Rectal smooth muscle tissue (tissue), 1 donor: Measurements from ENCODE around the gene SENP2.
"Not testable (repeated sequence)": the region's sequence is repeated elsewhere in the genome, so short reads cannot be mapped to it uniquely, and the experiment has no call there.

ENCODE experiments used
- H3K27ac ChIP-seq: one replicate; pipeline ENCODE4 v1.7.0; 2013; ENCODE audit warnings: low read depth, low read length, inconsistent platforms
- H3K27me3 ChIP-seq: one replicate; pipeline ENCODE4 v1.7.0; 2013; ENCODE audit warnings: low read length; ENCODE audit not compliant: control insufficient read depth, insufficient read depth
- H3K36me3 ChIP-seq: one replicate; pipeline ENCODE4 v1.7.0; 2013; ENCODE audit warnings: low read length; ENCODE audit not compliant: control insufficient read depth, insufficient read depth
- H3K4me1 ChIP-seq: one replicate; pipeline ENCODE4 v1.7.0; 2013; ENCODE audit warnings: low read length; ENCODE audit not compliant: control insufficient read depth, insufficient read depth
- H3K4me3 ChIP-seq: one replicate; pipeline ENCODE4 v1.7.0; 2013; ENCODE audit warnings: low read length
- H3K9ac ChIP-seq: one replicate; pipeline ENCODE4 v1.7.0; 2013; ENCODE audit warnings: low read length

SENP2 gene

GRCh38 chr3:185585859-185586685 lies at the start of gene SENP2:
SENP2 (plus strand) TSS chr3:185586295; CDS start chr3:185586414, 119 bp downstream.
- Histone ChIP-seq H3K4me3 (peak within 1 kb of the TSS; percentile 99), H3K4me1 (peaks cover 3% of the 10 kb centered on the region), H3K27ac (peak within 1 kb of the TSS; percentile 96), H3K36me3 (no peaks in the 10 kb centered on the region), H3K9ac (peak within 1 kb of the TSS; percentile 99), H3K27me3 (peaks cover 2% of the 10 kb centered on the region)

GRCh38 chr3:185537369-185537970 lies 48.6 kb upstream of the SENP2 start:
- H3K9ac ChIP-seq, result no peak overlapping the region
- no peak overlapping the region for H3K4me3 ChIP-seq
- no peaks in the 10 kb centered on the region for H3K36me3 ChIP-seq
- no peaks in the 10 kb centered on the region for H3K27me3 ChIP-seq
- H3K4me1 ChIP-seq, result no peaks in the 10 kb centered on the region
- no peak overlapping the region for H3K27ac ChIP-seq

- H3K4me3 ChIP-seq, result no peak overlapping the region
- no peaks in the 10 kb centered on the region for H3K4me1 ChIP-seq
- no peak overlapping the region for H3K27ac ChIP-seq
- no peaks in the 10 kb centered on the region for H3K27me3 ChIP-seq
- no peaks in the 10 kb centered on the region for H3K36me3 ChIP-seq
- no peak overlapping the region for H3K9ac ChIP-seq
Measured at GRCh38 chr3:185539934-185540333, 46.2 kb upstream of the SENP2 start.

- Histone ChIP-seq H3K9ac (no peak overlapping the region), H3K4me3 (no peak overlapping the region), H3K36me3 (no peaks in the 10 kb centered on the region), H3K4me1 (no peaks in the 10 kb centered on the region), H3K27ac (no peak overlapping the region), H3K27me3 (no peaks in the 10 kb centered on the region)
Measured at GRCh38 chr3:185540695-185541094, 45.4 kb upstream of the SENP2 start.

- H3K36me3 ChIP-seq, result no peaks in the 10 kb centered on the region
- H3K27ac ChIP-seq, result no peak overlapping the region
- no peak overlapping the region for H3K4me3 ChIP-seq
- no peaks in the 10 kb centered on the region for H3K27me3 ChIP-seq
- H3K4me1 ChIP-seq, result no peaks in the 10 kb centered on the region
- H3K9ac ChIP-seq, result no peak overlapping the region
Measured at GRCh38 chr3:185549122-185549521, 37.0 kb upstream of the SENP2 start.

- Histone ChIP-seq H3K27me3 (no peaks in the 10 kb centered on the region), H3K4me3 (no peak overlapping the region), H3K36me3 (no peaks in the 10 kb centered on the region), H3K4me1 (no peaks in the 10 kb centered on the region), H3K27ac (no peak overlapping the region), H3K9ac (no peak overlapping the region)
Measured at GRCh38 chr3:185549651-185550111, 36.4 kb upstream of the SENP2 start.

- no peaks in the 10 kb centered on the region for H3K36me3 ChIP-seq
- H3K4me3 ChIP-seq, result peak within 1 kb of the TSS; percentile 24
- H3K9ac ChIP-seq, result no peak within 1 kb of the TSS
- no peak within 1 kb of the TSS for H3K27ac ChIP-seq
- no peaks in the 10 kb centered on the region for H3K27me3 ChIP-seq
- H3K4me1 ChIP-seq, result no peaks in the 10 kb centered on the region
Measured at GRCh38 chr3:185552358-185552877, 33.7 kb upstream of the SENP2 start, which contains the start of gene LIPH. LIPH (minus strand) TSS chr3:185552588; CDS start chr3:185552471, 117 bp downstream.

- Histone ChIP-seq H3K4me1 (no peaks in the 10 kb centered on the region), H3K27me3 (no peaks in the 10 kb centered on the region), H3K36me3 (no peaks in the 10 kb centered on the region), H3K9ac (no peak overlapping the region), H3K27ac (no peak overlapping the region), H3K4me3 (no peak overlapping the region)
Measured at GRCh38 chr3:185555101-185555501, 31.0 kb upstream of the SENP2 start.

- H3K9ac ChIP-seq, result no peak overlapping the region
- H3K27ac ChIP-seq, result no peak overlapping the region
- no peaks in the 10 kb centered on the region for H3K4me1 ChIP-seq
- no peaks in the 10 kb centered on the region for H3K27me3 ChIP-seq
- H3K4me3 ChIP-seq, result no peak overlapping the region
- H3K36me3 ChIP-seq, result no peaks in the 10 kb centered on the region
Measured at GRCh38 chr3:185555860-185556347, 30.2 kb upstream of the SENP2 start.

- not testable (repeated sequence) for H3K4me3 ChIP-seq, H3K36me3 ChIP-seq, H3K9ac ChIP-seq, H3K27ac ChIP-seq, H3K4me1 ChIP-seq, H3K27me3 ChIP-seq
Measured at GRCh38 chr3:185556640-185557039, 29.5 kb upstream of the SENP2 start.

GRCh38 chr3:185558395-185558794 lies 27.7 kb upstream of the SENP2 start:
- Histone ChIP-seq H3K27me3 (no peaks in the 10 kb centered on the region), H3K27ac (no peak overlapping the region), H3K36me3 (no peaks in the 10 kb centered on the region), H3K4me1 (no peaks in the 10 kb centered on the region), H3K4me3 (no peak overlapping the region), H3K9ac (no peak overlapping the region)

- Histone ChIP-seq H3K27me3 (no peaks in the 10 kb centered on the region), H3K4me1 (no peaks in the 10 kb centered on the region), H3K9ac (no peak overlapping the region), H3K27ac (no peak overlapping the region), H3K4me3 (no peak overlapping the region), H3K36me3 (no peaks in the 10 kb centered on the region)
Measured at GRCh38 chr3:185559706-185560090, 26.4 kb upstream of the SENP2 start.
